AG04450 (cell line): ENCODE measurements around the gene KLHL8. TPM values are rescaled to one million over a fixed set of nuclear protein-coding genes. Genes with fewer than 3 reads are reported as not detected.

ENCODE experiments used
- CTCF ChIA-PET: fragments of 300-600, 350-600 bp; formaldehyde crosslinking; extraction: SDS; loops from one replicate; lab custom pipeline; 2022; ENCODE audit warnings: antibody characterized with exemption, inconsistent platforms; lab: Charles Lee
- POLR2A ChIA-PET: fragments of 350-600 bp; formaldehyde crosslinking; extraction: SDS; loops from one replicate; lab custom pipeline; 2021; ENCODE audit warnings: antibody characterized with exemption, inconsistent platforms; lab: Yijun Ruan, JAX
- DNase-seq: peaks from one replicate; pipeline ENCODE4 v3.0.0-alpha.2; 2011; ENCODE audit warnings: low read depth, low spot score
- H3K27ac ChIP-seq: one replicate; pipeline ENCODE4 v1.5.1; 2012; ENCODE audit warnings: low read depth, low read length, control low read depth
- H3K27me3 ChIP-seq: one replicate; pipeline ENCODE4 v1.6.0; 2012; ENCODE audit warnings: low read length; ENCODE audit not compliant: control insufficient read depth, insufficient read depth
- H3K4me3 ChIP-seq: 2 replicates; pipeline ENCODE4 v1.5.1; 2011; ENCODE audit warnings: mild to moderate bottlenecking, low read depth, low read length, control low read depth
- H3K9me3 ChIP-seq: 2 replicates; pipeline ENCODE4 v1.5.1; 2012; ENCODE audit warnings: low read length; ENCODE audit not compliant: control insufficient read depth, insufficient read depth
- CTCF ChIP-seq: IDR thresholded peaks from 2 replicates; pipeline ENCODE4 v1.5.1; 2011; ENCODE audit warnings: low read depth, low read length, control low read depth, inconsistent platforms
- polyA plus RNA-seq: library from polyadenylated mRNA; depleted of rRNA; stranded (reverse); fragments of >200 nt; gene quantifications from 2 replicates; pipeline ENCODE4 v1.2.3, GENCODE V29; 2011

Gene KLHL8
- polyA plus RNA-seq, 1 experiment: 9.0 TPM

- no peak overlapping the region for H3K4me3 ChIP-seq
- POLR2A ChIA-PET: no interaction called here
- no peaks in the 10 kb centered on the region for H3K9me3 ChIP-seq
- no peaks in the 10 kb centered on the region for H3K27me3 ChIP-seq
- H3K27ac ChIP-seq: no peak overlapping the region
- no peak for TF ChIP-seq CTCF
- no peak for DNase-seq
- CTCF ChIA-PET: interaction anchor here (1.0 to 1.1 kb wide), 2 partner anchors 69 to 72 kb away, joined by 3 read pairs; no protein-coding TSS in a partner anchor
These were observed 54.0 kb downstream of the KLHL8 start for GRCh38 chr4:87166296-87166854.

- Histone ChIP-seq H3K4me3 (no peak overlapping the region), H3K27ac (no peak overlapping the region), H3K9me3 (no peaks in the 10 kb centered on the region), H3K27me3 (no peaks in the 10 kb centered on the region)
- CTCF ChIA-PET: interaction anchor here (1.0 to 1.1 kb wide), 3 partner anchors 14 to 72 kb away, joined by 3 read pairs; no protein-coding TSS in a partner anchor
- no peak for TF ChIP-seq CTCF
- DNase-seq: no peak
- POLR2A ChIA-PET: no interaction called here
These were observed 54.5 kb downstream of the KLHL8 start for GRCh38 chr4:87165892-87166291.

GRCh38 chr4:87153078-87153870 is 67.1 kb downstream of the KLHL8 start:
- Histone ChIP-seq H3K4me3 (no peak overlapping the region), H3K27ac (no peak overlapping the region), H3K27me3 (no peaks in the 10 kb centered on the region), H3K9me3 (no peaks in the 10 kb centered on the region)
- no peak for DNase-seq
- ChIA-PET POLR2A (no interaction called here), CTCF (interaction anchor here (4.8 kb wide), 1 partner anchor 85 kb away, joined by 109 read pairs; no protein-coding TSS in a partner anchor)
- no peak for TF ChIP-seq CTCF

GRCh38 chr4:87152310-87153041 is 67.9 kb downstream of the KLHL8 start:
- ChIA-PET CTCF (interaction anchor here (0.8 to 4.8 kb wide), 10 partner anchors 9 to 314 kb away, joined by 3 to 109 read pairs (median 6); no protein-coding TSS in a partner anchor), POLR2A (interaction anchor here (0.6 kb wide), 1 partner anchor 9 kb away, joined by 4 read pairs; no protein-coding TSS in a partner anchor)
- no peak overlapping the region for H3K27ac ChIP-seq
- DNase-seq: no peak
- TF ChIP-seq CTCF: no peak
- no peaks in the 10 kb centered on the region for H3K9me3 ChIP-seq
- no peak overlapping the region for H3K4me3 ChIP-seq
- H3K27me3 ChIP-seq: no peaks in the 10 kb centered on the region
